ENCODE measurements around the gene PAQR4. TPM values are rescaled to one million over a fixed set of nuclear protein-coding genes. Genes with fewer than 3 reads are reported as not detected.

Gene PAQR4
- polyA plus RNA-seq, 2 of the 4 experiments (the other 2 are of a cell fraction), result 8.0 to 18.6 TPM

GRCh38 chr16:2983706-2984136, 14.6 kb downstream of the PAQR4 start (continued):
- TF ChIP-seq SMC3 (IDR thresholded peaks at IDR 0.05), result peak; percentile 58

- TF ChIP-seq NFE2L2 (conservative IDR thresholded peaks at IDR 0.05; ENCODE audit: low read length) (no peak), SREBF2 (IDR thresholded peaks at IDR 0.05) (no peak), E2F6 (IDR thresholded peaks at IDR 0.05; ENCODE audit: borderline replicate concordance, low read depth) (no peak), RARB (CRISPR knock-in tag; IDR thresholded peaks at IDR 0.05) (no peak), MAZ (IDR thresholded peaks at IDR 0.05; ENCODE audit: borderline replicate concordance, low read depth, low read length) (no peak), MYC (IDR thresholded peaks at IDR 0.05; ENCODE audit: borderline replicate concordance, low read length) (no peak), ZNF302 (CRISPR knock-in tag; IDR thresholded peaks at IDR 0.05) (no peak), EP300 (IDR thresholded peaks at IDR 0.05) (no peak), HDAC2 (IDR thresholded peaks at IDR 0.05) (no peak), POLR2AphosphoS2 (conservative IDR thresholded peaks at IDR 0.05; ENCODE audit: low read length) (no peak), HMGXB4 (CRISPR knock-in tag; IDR thresholded peaks at IDR 0.05; ENCODE audit: borderline replicate concordance) (no peak), PBX3 (IDR thresholded peaks at IDR 0.05) (no peak), CEBPB (IDR thresholded peaks at IDR 0.05) (no peak)
- TF ChIP-seq, protein P1, sequence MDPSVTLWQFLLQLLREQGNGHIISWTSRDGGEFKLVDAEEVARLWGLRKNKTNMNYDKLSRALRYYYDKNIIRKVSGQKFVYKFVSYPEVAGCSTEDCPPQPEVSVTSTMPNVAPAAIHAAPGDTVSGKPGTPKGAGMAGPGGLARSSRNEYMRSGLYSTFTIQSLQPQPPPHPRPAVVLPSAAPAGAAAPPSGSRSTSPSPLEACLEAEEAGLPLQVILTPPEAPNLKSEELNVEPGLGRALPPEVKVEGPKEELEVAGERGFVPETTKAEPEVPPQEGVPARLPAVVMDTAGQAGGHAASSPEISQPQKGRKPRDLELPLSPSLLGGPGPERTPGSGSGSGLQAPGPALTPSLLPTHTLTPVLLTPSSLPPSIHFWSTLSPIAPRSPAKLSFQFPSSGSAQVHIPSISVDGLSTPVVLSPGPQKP (IDR thresholded peaks at IDR 0.05; ENCODE audit: low read depth, low read length), result no peak
- DNase-seq (ENCODE audit: low read depth in 1 of 2, low spot score in 1 of 2) (no peak), FAIRE-seq (no peak), ATAC-seq (no peak)
- CTCF ChIA-PET, result interaction anchor here (1.0 to 2.3 kb wide), 8 partner anchors 8 to 59 kb away, joined by 3 to 10 read pairs (median 4); no protein-coding TSS in a partner anchor
- no peak overlapping the region for H3K27ac ChIP-seq
- H3K9me3 ChIP-seq, result no peaks in the 10 kb centered on the region
- WGBS (ENCODE audit: missing lambda C conversion rate), result 79% methylated on average over 5 of the region's 9 CpGs
- H3K4me2 ChIP-seq, result no peak overlapping the region
- POLR2A ChIA-PET, result no interaction called here
- H3K4me3 ChIP-seq, result no peak overlapping the region
- peaks cover 14% of the 10 kb centered on the region; the same call in 2 of the 3 replicates for H3K4me1 ChIP-seq
These were observed 16.3 kb downstream of the PAQR4 start for GRCh38 chr16:2985462-2985861.

DNA sequence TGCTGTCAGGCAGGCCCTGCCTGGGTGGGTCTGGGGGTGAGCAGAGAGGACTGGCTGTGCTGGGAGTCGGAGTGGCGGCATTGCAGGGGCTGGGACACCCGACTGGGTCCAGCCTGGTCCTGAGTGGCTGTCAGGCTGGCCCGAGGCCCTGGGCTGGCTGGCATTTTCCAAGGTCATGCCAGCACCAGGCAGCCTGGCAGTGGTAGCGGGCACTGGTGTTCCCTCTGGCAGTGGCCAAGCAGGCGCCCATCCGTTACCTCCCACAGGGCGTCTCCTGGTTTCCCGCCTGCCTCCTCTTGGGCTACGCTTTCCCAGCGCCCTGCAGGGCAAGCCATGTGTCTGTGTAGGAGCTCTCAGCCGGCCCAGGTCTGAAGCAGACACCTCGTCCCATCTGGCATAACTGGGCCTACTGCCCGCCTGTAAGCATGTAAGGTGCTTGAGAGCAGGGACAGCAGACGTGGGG, 16.8 kb downstream of the PAQR4 start:
- H3K9me3 ChIP-seq, result no peaks in the 10 kb centered on the region
- no peak overlapping the region for H3K4me3 ChIP-seq
- peaks cover 12% of the 10 kb centered on the region; the same call in 2 of the 3 replicates for H3K4me1 ChIP-seq
- no peak overlapping the region for H3K27ac ChIP-seq
- TF ChIP-seq JUNB (IDR thresholded peaks at IDR 0.05) (no peak), CTCF (IDR thresholded peaks at IDR 0.05) (no peak), RARB (CRISPR knock-in tag; IDR thresholded peaks at IDR 0.05) (no peak), EP300 (IDR thresholded peaks at IDR 0.05) (no peak), BHLHE40 (IDR thresholded peaks at IDR 0.05; ENCODE audit: low read depth, low read length) (no peak), ZNF302 (CRISPR knock-in tag; IDR thresholded peaks at IDR 0.05) (no peak), RAD21 (conservative IDR thresholded peaks at IDR 0.05 in 1 of 2, IDR thresholded peaks at IDR 0.05 in 1 of 2) (no peak), ZSCAN20 (CRISPR knock-in tag; IDR thresholded peaks at IDR 0.05) (no peak), E2F6 (IDR thresholded peaks at IDR 0.05; ENCODE audit: borderline replicate concordance, low read depth) (no peak), HOXB13 (CRISPR knock-in tag; IDR thresholded peaks at IDR 0.05; ENCODE audit: low read depth) (no peak), POLR2AphosphoS2 (conservative IDR thresholded peaks at IDR 0.05; ENCODE audit: low read length) (no peak), HOXB5 (CRISPR knock-in tag; IDR thresholded peaks at IDR 0.05) (no peak), FOSB (CRISPR knock-in tag; IDR thresholded peaks at IDR 0.05) (no peak), SREBF2 (IDR thresholded peaks at IDR 0.05) (no peak)
- TF ChIP-seq, protein P2, sequence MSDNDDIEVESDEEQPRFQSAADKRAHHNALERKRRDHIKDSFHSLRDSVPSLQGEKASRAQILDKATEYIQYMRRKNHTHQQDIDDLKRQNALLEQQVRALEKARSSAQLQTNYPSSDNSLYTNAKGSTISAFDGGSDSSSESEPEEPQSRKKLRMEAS (IDR thresholded peaks at IDR 0.05), result no peak
- 86% methylated on average over 15 of the region's 15 CpGs for WGBS (ENCODE audit: missing lambda C conversion rate)
- no peak for FAIRE-seq
- ChIA-PET CTCF (interaction anchor here (1.0 to 2.3 kb wide), 5 partner anchors 11 to 59 kb away, joined by 3 to 10 read pairs (median 5); no protein-coding TSS in a partner anchor), POLR2A (no interaction called here)
- H3K4me2 ChIP-seq, result no peak overlapping the region
- DNase-seq (ENCODE audit: low read depth in 1 of 2, low spot score in 1 of 2), result no peak
- no peak; a peak in 1 of 6 replicates for ATAC-seq
